Endometrial microvascular endothelial cells (primary cell): ENCODE results near the gene HEY2. TPM values are rescaled to one million over a fixed set of nuclear protein-coding genes. Genes with fewer than 3 reads are reported as not detected.

ENCODE experiments used
- in situ Hi-C: cut with HindIII; loops from 2 replicates; pipeline ENCODE4 v1.10.0; 2017; ENCODE audit warnings: low sequenced_read_pairs, low pct_unique_long_range_greater_than_20kb; ENCODE audit errors: inconsistent ontology term
- total RNA-seq: library from RNA; depleted of rRNA; stranded (reverse); fragments of >200 nt; gene quantifications from one replicate; pipeline ENCODE4 v1.2.3, GENCODE V29; 2015; ENCODE audit errors: inconsistent ontology term

The HEY2 gene
- total RNA-seq, 1 donor from 2014 or later = 1.7 TPM

GRCh38 chr6:125809570-125810170 lies 60.2 kb downstream of the HEY2 start:
- in situ Hi-C loops = no loop called here

GRCh38 chr6:125810445-125810844 lies 61.0 kb downstream of the HEY2 start:
- in situ Hi-C loops = no loop called here

Other genes starting within 250 kb of the HEY2 start
- gene NCOA7, start 41.3 kb downstream of the HEY2 start, total RNA-seq = 25.8 TPM
- 16.7 TPM for gene HINT3, start 207.1 kb downstream of the HEY2 start, total RNA-seq
- gene TRMT11, start 236.9 kb downstream of the HEY2 start, total RNA-seq = 4.6 TPM